Erythroblast (primary cell): ENCODE data around the gene PARD6B.
"Not testable (repeated sequence)": the region's sequence is repeated elsewhere in the genome, so short reads cannot be mapped to it uniquely, and the experiment has no call there.

ENCODE experiments used
- DNase-seq, 2 experiments: peaks; one replicate each; lab custom pipeline; 2025; lab: John Stamatoyannopoulos, UW
- GATA1 ChIP-seq: IDR thresholded peaks from 2 replicates; pipeline ENCODE4 v1.6.1; 2011; ENCODE audit warnings: low read depth, mild to moderate bottlenecking, control low read depth, low read length, moderate library complexity
- POLR2A ChIP-seq: IDR thresholded peaks from 2 replicates; pipeline ENCODE4 v1.6.1; 2011; ENCODE audit warnings: mild to moderate bottlenecking, low read length

PARD6B gene

GRCh38 chr20:50712771-50713656 lies 18.4 kb upstream of the PARD6B start:
- DNase-seq: no peak
- TF ChIP-seq GATA1 (no peak), POLR2A (no peak)

- peak; percentile 29 to 51 for DNase-seq
- TF ChIP-seq GATA1 (no peak), POLR2A (no peak)
These were observed 17.7 kb upstream of the PARD6B start for GRCh38 chr20:50713657-50714101.

DNA sequence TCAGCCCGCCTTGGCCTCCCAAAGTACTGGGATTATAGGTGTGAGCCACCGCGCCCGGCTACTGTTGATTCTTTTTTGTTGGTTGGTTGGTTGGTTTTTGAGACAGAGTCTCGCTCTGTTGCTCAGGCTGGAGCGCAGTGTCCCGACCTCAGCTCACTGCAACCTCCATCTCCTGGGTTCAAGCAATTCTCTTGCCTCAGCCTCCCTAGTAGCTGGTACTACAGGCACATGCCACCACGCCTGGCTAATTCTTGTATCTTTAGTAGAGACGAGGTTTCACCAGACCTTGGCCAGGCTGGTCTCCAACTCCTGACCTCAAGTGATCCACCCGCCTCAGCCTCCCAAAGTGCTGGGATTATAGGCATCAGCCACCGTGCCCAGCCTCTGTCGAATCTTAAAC lies 17.0 kb upstream of the PARD6B start:
- not testable (repeated sequence) for DNase-seq

GRCh38 chr20:50715694-50716093 lies 15.7 kb upstream of the PARD6B start:
- DNase-seq: no peak
- TF ChIP-seq POLR2A: no peak
- no peak for TF ChIP-seq GATA1

DNA sequence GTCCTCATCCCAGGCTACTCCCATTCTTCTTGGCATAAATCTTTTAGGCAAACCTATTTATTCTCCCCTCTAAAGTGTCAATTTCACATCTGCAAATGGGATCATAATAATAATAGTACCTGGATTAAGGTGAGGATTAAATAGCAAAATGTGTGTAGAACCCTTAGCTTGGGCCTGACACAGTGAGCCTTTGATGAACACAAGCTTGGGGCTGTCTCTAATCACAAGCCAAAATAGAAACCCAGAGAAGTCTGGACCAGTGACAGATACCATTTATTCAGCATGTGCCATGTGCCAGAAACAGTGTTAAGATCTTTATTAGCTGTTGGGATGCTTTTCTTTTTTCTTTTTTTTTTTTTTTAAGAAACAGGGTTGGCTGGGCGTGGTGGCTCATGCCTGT lies 14.9 kb upstream of the PARD6B start:
- no peak for TF ChIP-seq POLR2A
- no peak for TF ChIP-seq GATA1
- DNase-seq: no peak

- no peak for DNase-seq
- TF ChIP-seq POLR2A (no peak), GATA1 (no peak)
These were observed 14.1 kb upstream of the PARD6B start for GRCh38 chr20:50717312-50717711.

- DNase-seq: no peak
- TF ChIP-seq GATA1 (no peak), POLR2A (no peak)
These were observed 13.2 kb upstream of the PARD6B start for GRCh38 chr20:50717974-50718761.

GRCh38 chr20:50719328-50719727 lies 12.1 kb upstream of the PARD6B start:
- TF ChIP-seq POLR2A (no peak), GATA1 (no peak)
- no peak for DNase-seq

- TF ChIP-seq GATA1: no peak
- TF ChIP-seq POLR2A: no peak
- no peak for DNase-seq
These were observed 11.4 kb upstream of the PARD6B start for GRCh38 chr20:50720026-50720425.

DNA sequence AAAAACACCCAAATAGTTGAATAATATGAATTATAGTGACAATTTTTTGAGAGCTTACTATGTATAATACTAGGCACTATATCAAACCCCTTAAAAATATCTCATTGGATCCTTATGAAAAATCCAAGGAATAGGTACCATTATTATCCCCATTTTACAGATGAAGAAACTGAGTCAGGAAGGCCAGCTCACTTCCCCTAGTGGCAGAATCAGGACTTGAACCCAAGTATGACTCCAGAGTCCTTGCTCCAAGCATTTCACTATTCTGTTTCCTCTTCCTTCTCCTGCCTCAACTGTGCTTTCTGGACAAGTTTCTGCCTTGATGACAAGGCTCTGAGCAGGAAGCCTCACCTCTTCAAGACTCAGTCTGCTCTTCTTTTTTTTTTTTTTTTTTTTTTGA lies 10.8 kb upstream of the PARD6B start:
- DNase-seq: no peak
- TF ChIP-seq POLR2A (no peak), GATA1 (no peak)

DNA sequence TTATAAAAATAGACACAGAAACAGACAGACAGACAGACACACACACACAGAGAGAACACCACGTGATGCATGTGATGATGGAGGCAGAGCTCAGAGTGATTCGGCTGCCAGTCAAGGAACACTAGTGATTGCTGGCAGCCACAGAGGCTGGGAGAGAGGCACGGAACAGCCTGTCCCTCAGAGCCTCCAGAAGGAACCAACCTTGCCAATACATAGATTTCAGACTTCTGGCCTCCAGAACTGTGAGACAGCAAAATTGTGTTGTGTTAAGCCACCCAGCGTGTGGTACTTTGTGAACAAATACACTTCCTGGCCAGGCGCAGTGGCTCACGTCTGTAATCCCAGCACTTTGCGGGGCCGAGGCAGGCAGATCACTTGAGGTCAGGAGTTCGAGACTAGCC lies 9.5 kb upstream of the PARD6B start:
- TF ChIP-seq POLR2A (no peak), GATA1 (no peak)
- DNase-seq: no peak

- no peak for DNase-seq
- TF ChIP-seq POLR2A (no peak), GATA1 (no peak)
These were observed 8.8 kb upstream of the PARD6B start for GRCh38 chr20:50722424-50723155.

DNA sequence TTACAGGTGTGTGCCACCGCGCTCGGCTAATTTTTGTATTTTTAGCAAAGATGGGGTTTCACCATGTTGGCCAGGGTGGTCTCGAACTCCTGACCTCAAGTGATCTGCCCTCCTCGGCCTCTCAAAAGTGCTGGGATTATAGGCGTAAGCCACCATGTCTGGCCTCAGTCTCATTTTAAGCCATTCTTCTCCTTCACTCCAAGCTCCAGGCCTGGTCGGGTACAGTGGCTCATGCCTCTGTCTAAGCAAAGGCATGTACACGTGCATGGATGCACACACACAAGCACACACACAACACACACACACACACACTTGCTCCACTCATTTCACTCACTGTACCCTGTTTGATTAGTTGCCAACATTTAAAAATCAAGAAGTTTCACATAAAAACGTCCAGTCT lies 7.7 kb upstream of the PARD6B start:
- TF ChIP-seq POLR2A: no peak
- TF ChIP-seq GATA1: no peak
- DNase-seq: no peak
